Measurements from ENCODE around the gene C19orf12. TPM values are rescaled to one million over a fixed set of nuclear protein-coding genes. Genes with fewer than 3 reads are reported as not detected.
"Not testable (repeated sequence)": the region's sequence is repeated elsewhere in the genome, so short reads cannot be mapped to it uniquely, and the experiment has no call there.

C19orf12 gene
- total RNA-seq, 5 donors from 2014 or later (not counting 1 experiment from before 2014, with no cell fraction given): 25.1 to 38.7 (median 34.2) TPM

DNA sequence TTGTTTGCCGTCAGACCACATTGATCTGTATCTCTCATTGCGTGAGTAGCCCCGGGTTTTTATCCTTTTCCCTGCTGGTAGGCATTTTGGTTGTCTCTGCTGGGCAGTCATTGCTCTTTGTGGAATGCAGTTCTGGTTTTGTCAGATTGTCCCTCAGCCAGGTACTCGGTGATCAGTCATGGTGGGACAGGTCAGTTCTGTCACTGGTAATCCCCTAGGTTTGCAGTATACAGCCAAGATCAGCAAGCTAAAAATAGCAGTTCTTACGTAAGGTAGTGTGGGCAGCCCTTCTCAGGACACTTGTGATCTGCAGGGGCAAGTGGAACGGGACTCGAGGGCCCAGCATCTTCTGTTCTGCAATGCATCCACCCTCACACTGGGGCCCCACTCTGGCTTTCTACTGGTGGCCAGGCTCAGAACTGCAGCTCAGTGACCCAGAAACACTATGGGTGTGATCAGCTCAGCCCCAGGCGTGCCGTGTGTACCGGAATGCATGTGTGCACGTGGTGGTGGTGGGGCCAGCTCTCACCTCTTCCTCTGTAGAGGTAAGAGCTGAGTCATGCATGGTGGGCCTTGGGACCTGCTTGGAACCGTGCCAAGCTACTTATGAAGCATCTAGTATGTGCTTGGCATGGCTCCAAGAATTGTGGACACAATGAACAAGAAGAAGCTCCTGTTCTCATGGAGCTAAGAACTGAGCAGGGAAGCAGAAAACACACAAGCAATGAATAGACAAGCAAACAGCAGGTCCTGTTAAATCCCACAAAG, 43.5 kb downstream of the C19orf12 start:
- H3K27me3 Mint-ChIP-seq: no peaks in the 10 kb centered on the region
- no peaks in the 10 kb centered on the region for H3K9me3 Mint-ChIP-seq
- H3K27me3 ChIP-seq (replicated peaks in 1 of 2; ENCODE audit: control insufficient read depth in 2 of 2, extremely low read depth in 1 of 2, insufficient read depth in 2 of 2, low read length in 1 of 2): no peaks in the 10 kb centered on the region
- peak; percentile 50 to 71 (median 70) for ATAC-seq (replicated peaks in 1 of 4)
- peaks cover 70 to 100% of the 10 kb centered on the region in 2 experiments for H3K4me1 ChIP-seq (ENCODE audit: control insufficient read depth in 1 of 2, extremely low read depth in 1 of 2, insufficient read depth in 2 of 2, low read length in 2 of 2)
- peaks cover 82 to 96% (median 93%) of the 10 kb centered on the region in 3 donors for H3K4me1 Mint-ChIP-seq
- H3K36me3 Mint-ChIP-seq: peaks cover 26% of the 10 kb centered on the region
- DNase-seq: peak; percentile 72 to 91 (median 84)
- ChIA-PET CTCF (interaction anchor here (0.6 to 3.0 kb wide), 16 partner anchors 9 to 276 kb away, joined by 3 to 44 read pairs (median 4); partner anchors contain the start of genes C19orf12 (in 1 of the 2) and POP4 (in 1 of the 2)), POLR2A (interaction anchor here in 1 of 2 donors (0.5 to 1.2 kb wide), 5 partner anchors 10 to 186 kb away, joined by 3 to 8 read pairs (median 6); partner anchors contain the start of gene POP4)
- H3K9me3 ChIP-seq: no peaks in the 10 kb centered on the region
- H3K36me3 ChIP-seq (ENCODE audit: control insufficient read depth in 2 of 2, extremely low read depth in 1 of 2, insufficient read depth in 1 of 2, low read length in 1 of 2): peaks cover 14 to 41% of the 10 kb centered on the region in 2 donors
- peak overlapping the region; percentile 58 to 89 (median 62) for H3K4me3 Mint-ChIP-seq
- 8% methylated on average over 5 of the region's 12 CpGs for WGBS (ENCODE audit: insufficient coverage)
- peak overlapping the region; percentile 12 to 39 for H3K4me3 ChIP-seq (ENCODE audit: control insufficient read depth in 1 of 2, extremely low read depth in 1 of 2, low read length in 1 of 2)
- H3K27ac ChIP-seq (ENCODE audit: low read length): peak overlapping the region; percentile 97
- H3K27ac Mint-ChIP-seq: peak overlapping the region; percentile 95 to 97

DNA sequence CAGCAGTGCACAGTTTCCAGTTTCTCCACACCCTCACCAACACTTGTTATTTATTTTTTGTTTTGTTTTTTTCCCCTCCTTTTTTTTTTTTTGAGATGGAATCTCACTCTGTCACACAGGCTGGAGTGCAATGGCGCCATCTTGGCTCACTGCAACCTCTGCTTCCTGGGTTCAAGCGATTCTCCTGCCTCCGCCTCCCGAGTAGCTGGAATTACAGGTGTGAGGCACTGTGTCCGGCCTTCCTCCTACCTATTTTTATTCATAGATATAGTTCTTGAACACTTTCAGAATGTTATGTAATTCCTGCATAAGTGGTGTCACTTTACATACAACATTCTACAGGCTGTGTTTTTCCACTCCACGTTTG, 44.1 kb downstream of the C19orf12 start:
- H3K9me3 ChIP-seq; DNase-seq; ATAC-seq (replicated peaks in 1 of 4); H3K27me3 Mint-ChIP-seq; H3K27me3 ChIP-seq (replicated peaks in 1 of 2; ENCODE audit: control insufficient read depth in 2 of 2, extremely low read depth in 1 of 2, insufficient read depth in 2 of 2, low read length in 1 of 2); H3K9me3 Mint-ChIP-seq: not testable (repeated sequence)
- peak overlapping the region; percentile 95 to 97 for H3K27ac Mint-ChIP-seq
- WGBS (ENCODE audit: insufficient coverage): no CpG with 5 or more reads among the region's 6 CpGs
- Histone ChIP-seq H3K27ac (ENCODE audit: low read length) (peak overlapping the region; percentile 97), H3K4me1 (ENCODE audit: control insufficient read depth in 1 of 2, extremely low read depth in 1 of 2, insufficient read depth in 2 of 2, low read length in 2 of 2) (peaks cover 66 to 99% of the 10 kb centered on the region in 2 experiments), H3K4me3 (ENCODE audit: control insufficient read depth in 1 of 2, extremely low read depth in 1 of 2, low read length in 1 of 2) (peak overlapping the region; percentile 12 to 39), H3K36me3 (ENCODE audit: control insufficient read depth in 2 of 2, extremely low read depth in 1 of 2, insufficient read depth in 1 of 2, low read length in 1 of 2) (peaks cover 14 to 36% of the 10 kb centered on the region in 2 donors)
- H3K4me1 Mint-ChIP-seq: peaks cover 80 to 92% (median 90%) of the 10 kb centered on the region in 3 donors
- ChIA-PET CTCF (interaction anchor here (0.6 to 3.0 kb wide), 15 partner anchors 9 to 276 kb away, joined by 3 to 44 read pairs (median 4); partner anchors contain the start of genes C19orf12 (in 1 of the 2) and POP4 (in 1 of the 2)), POLR2A (interaction anchor here (0.6 to 1.2 kb wide), 2 partner anchors 65 to 81 kb away, joined by 4 to 7 read pairs; partner anchors contain the start of gene POP4 (in 1 of the 2))
- peak overlapping the region; percentile 58 to 89 (median 62) for H3K4me3 Mint-ChIP-seq
- peaks cover 24% of the 10 kb centered on the region for H3K36me3 Mint-ChIP-seq

DNA sequence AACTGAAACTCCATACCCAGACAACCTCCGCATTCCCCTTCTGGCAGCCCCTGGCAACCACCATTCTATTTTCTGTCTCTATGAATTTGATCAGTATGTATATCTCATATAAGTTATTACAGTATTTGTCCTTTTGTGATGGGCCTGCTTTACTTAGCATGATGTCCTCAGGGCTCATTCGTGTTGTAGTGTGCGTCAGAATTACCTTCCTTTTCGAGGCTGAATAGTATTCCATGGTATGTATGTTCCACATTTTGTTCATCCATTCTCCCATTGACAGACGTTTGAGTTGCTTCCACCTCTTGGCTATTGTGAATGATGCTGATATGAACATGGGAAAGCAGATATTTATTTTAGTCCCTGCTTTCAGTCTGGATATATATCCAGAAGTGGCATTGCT, 44.8 kb downstream of the C19orf12 start:
- Mint-ChIP-seq H3K4me3 (peak overlapping the region in 2 of 3 donors; percentile 58 to 89), H3K27me3 (no peaks in the 10 kb centered on the region), H3K9me3 (no peaks in the 10 kb centered on the region), H3K36me3 (peaks cover 24% of the 10 kb centered on the region), H3K4me1 (peaks cover 76 to 84% (median 82%) of the 10 kb centered on the region in 3 donors), H3K27ac (peak overlapping the region; percentile 95 to 97)
- DNase-seq (no peak), ATAC-seq (replicated peaks in 1 of 4) (no peak)
- Histone ChIP-seq H3K9me3 (no peaks in the 10 kb centered on the region), H3K4me3 (ENCODE audit: control insufficient read depth in 1 of 2, extremely low read depth in 1 of 2, low read length in 1 of 2) (no peak overlapping the region), H3K27ac (ENCODE audit: low read length) (peak overlapping the region; percentile 97), H3K36me3 (ENCODE audit: control insufficient read depth in 2 of 2, extremely low read depth in 1 of 2, insufficient read depth in 1 of 2, low read length in 1 of 2) (peaks cover 8 to 28% of the 10 kb centered on the region in 2 donors), H3K27me3 (replicated peaks in 1 of 2; ENCODE audit: control insufficient read depth in 2 of 2, extremely low read depth in 1 of 2, insufficient read depth in 2 of 2, low read length in 1 of 2) (no peaks in the 10 kb centered on the region), H3K4me1 (ENCODE audit: control insufficient read depth in 1 of 2, extremely low read depth in 1 of 2, insufficient read depth in 2 of 2, low read length in 2 of 2) (peaks cover 59 to 92% of the 10 kb centered on the region in 2 experiments)
- ChIA-PET CTCF (interaction anchor here in 1 of 2 donors (0.7 kb wide), 1 partner anchor 200 kb away, joined by 4 read pairs; no protein-coding TSS in a partner anchor), POLR2A (no interaction called here)
- no CpG with 5 or more reads among the region's 5 CpGs for WGBS (ENCODE audit: insufficient coverage)

DNA sequence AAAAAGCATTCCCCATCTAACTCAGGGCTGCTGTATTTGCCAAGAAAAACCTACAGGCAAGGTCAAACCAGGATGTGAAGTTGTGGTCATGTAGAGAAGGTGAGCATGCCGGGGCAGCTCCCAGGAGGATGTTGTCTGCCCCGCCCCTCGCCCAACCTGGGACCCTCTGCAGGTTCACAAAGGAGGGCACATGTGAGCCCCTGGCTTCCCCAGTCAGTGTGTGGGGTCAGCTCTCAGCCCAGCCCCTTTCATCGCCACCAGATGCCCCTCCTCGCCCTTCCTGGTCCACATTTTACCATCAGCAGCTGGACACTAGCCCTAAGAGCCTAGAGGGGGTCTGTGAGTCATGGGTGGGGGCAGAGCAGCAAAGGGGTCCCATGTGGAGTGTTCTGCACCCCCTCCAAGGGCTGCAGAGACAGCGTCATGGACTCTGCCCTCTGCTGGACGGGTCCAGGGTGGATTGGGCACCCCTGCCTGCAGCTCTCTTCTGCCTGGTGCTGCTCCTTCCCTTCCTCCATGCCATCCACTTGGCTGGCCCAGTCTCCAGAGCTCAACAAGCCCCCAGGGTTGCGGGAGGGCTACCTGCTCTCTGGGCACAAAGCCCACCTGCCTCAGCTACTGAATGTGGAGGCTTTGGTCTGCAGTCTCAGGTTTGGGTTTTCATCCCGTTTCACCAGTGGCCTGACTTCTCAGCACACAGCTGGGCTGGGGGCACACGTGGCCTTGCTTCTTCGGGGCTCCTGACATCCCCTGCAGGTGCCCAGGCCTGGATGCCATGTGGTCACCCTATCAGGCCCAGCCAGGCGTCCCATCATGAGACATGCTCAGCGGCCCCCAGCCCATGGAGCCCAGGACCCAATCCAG, 46.1 kb downstream of the C19orf12 start:
- H3K9me3 ChIP-seq: no peaks in the 10 kb centered on the region
- H3K27ac ChIP-seq (ENCODE audit: low read length): peak overlapping the region; percentile 97
- POLR2A ChIA-PET: interaction anchor here in 1 of 2 donors (1.9 kb wide), 1 partner anchor 63 kb away, joined by 4 read pairs; the partner anchor contains the start of gene POP4
- CTCF ChIA-PET: interaction anchor here (0.6 to 4.2 kb wide), 10 partner anchors 9 to 308 kb away, joined by 3 to 42 read pairs (median 4); no protein-coding TSS in a partner anchor
- H3K36me3 ChIP-seq (ENCODE audit: control insufficient read depth in 2 of 2, extremely low read depth in 1 of 2, insufficient read depth in 1 of 2, low read length in 1 of 2): peaks cover 0 to 16% of the 10 kb centered on the region in 2 donors
- Mint-ChIP-seq H3K27ac (peak overlapping the region; percentile 95 to 97), H3K36me3 (peaks cover 24% of the 10 kb centered on the region), H3K9me3 (no peaks in the 10 kb centered on the region), H3K27me3 (no peaks in the 10 kb centered on the region), H3K4me3 (peak overlapping the region; percentile 88 to 93 (median 89)), H3K4me1 (peaks cover 81 to 83% (median 83%) of the 10 kb centered on the region in 3 donors)
- H3K4me1 ChIP-seq (ENCODE audit: control insufficient read depth in 1 of 2, extremely low read depth in 1 of 2, insufficient read depth in 2 of 2, low read length in 2 of 2): peaks cover 51 to 88% of the 10 kb centered on the region in 2 experiments
- H3K4me3 ChIP-seq (ENCODE audit: control insufficient read depth in 1 of 2, extremely low read depth in 1 of 2, low read length in 1 of 2): peak overlapping the region; percentile 90 to 98
- DNase-seq (no peak), ATAC-seq (replicated peaks in 1 of 4) (no peak)
- H3K27me3 ChIP-seq (replicated peaks in 1 of 2; ENCODE audit: control insufficient read depth in 2 of 2, extremely low read depth in 1 of 2, insufficient read depth in 2 of 2, low read length in 1 of 2): no peaks in the 10 kb centered on the region
- WGBS (ENCODE audit: insufficient coverage): 51% methylated on average over 8 of the region's 13 CpGs

DNA sequence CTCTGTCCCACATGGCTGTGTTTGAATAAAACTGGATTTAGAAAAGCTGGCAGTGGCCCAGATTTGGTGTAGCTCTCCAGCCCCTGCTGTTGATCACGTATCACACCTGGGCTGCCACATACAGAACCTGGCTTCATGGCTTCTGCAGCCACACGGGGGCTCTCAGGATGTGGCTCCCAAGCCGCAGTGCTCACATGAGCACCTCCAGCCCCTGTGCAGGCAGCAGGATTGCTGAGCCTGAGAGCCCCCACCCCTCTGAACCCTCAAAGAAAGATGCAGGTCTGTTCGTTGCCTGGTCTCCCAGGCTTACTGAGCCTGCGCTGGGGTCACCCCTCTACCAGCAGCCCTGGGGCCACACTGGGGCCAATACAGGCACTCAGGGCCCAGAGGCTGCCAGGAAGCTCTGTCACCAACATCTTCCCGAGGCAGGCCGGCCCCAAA, 47.1 kb downstream of the C19orf12 start:
- CTCF ChIA-PET: interaction anchor here (0.7 to 4.2 kb wide), 13 partner anchors 12 to 62 kb away, joined by 3 to 42 read pairs (median 6); partner anchors contain the start of genes C19orf12 (in 1 of the 2) and POP4 (in 1 of the 2)
- POLR2A ChIA-PET: interaction anchor here in 1 of 2 donors (1.9 kb wide), 1 partner anchor 62 kb away, joined by 4 read pairs; the partner anchor contains the start of gene POP4
- Mint-ChIP-seq H3K4me1 (peaks cover 71 to 79% (median 73%) of the 10 kb centered on the region in 3 donors), H3K27me3 (no peaks in the 10 kb centered on the region), H3K27ac (peak overlapping the region; percentile 95 to 97), H3K9me3 (no peaks in the 10 kb centered on the region), H3K36me3 (peaks cover 18% of the 10 kb centered on the region), H3K4me3 (peak overlapping the region; percentile 88 to 93 (median 89))
- Histone ChIP-seq H3K27ac (ENCODE audit: low read length) (peak overlapping the region; percentile 97), H3K36me3 (ENCODE audit: control insufficient read depth in 2 of 2, extremely low read depth in 1 of 2, insufficient read depth in 1 of 2, low read length in 1 of 2) (peaks cover 0 to 12% of the 10 kb centered on the region in 2 donors), H3K9me3 (no peaks in the 10 kb centered on the region), H3K27me3 (replicated peaks in 1 of 2; ENCODE audit: control insufficient read depth in 2 of 2, extremely low read depth in 1 of 2, insufficient read depth in 2 of 2, low read length in 1 of 2) (no peaks in the 10 kb centered on the region), H3K4me1 (ENCODE audit: control insufficient read depth in 1 of 2, extremely low read depth in 1 of 2, insufficient read depth in 2 of 2, low read length in 2 of 2) (peaks cover 41 to 77% of the 10 kb centered on the region in 2 experiments), H3K4me3 (ENCODE audit: control insufficient read depth in 1 of 2, extremely low read depth in 1 of 2, low read length in 1 of 2) (peak overlapping the region; percentile 90 to 98)
- DNase-seq (peak; percentile 38 to 84 (median 69)), ATAC-seq (replicated peaks in 1 of 4) (peak; percentile 53 to 64 (median 56))
- 0% methylated on average over 6 of the region's 7 CpGs for whole genome bisulfite sequencing (ENCODE audit: insufficient coverage)
